Cardiac muscle cell (in vitro differentiated cells and primary cell): Measurements from ENCODE around the gene ABI3BP. TPM values are rescaled to one million over a fixed set of nuclear protein-coding genes. Genes with fewer than 3 reads are reported as not detected.

ENCODE experiments used
- DNase-seq, 2 donors: peaks; one replicate each; pipeline versions ENCODE4 v3.0.0 to v3.0.0-alpha.2; 2010 to 2017; ENCODE audit warnings: low read depth in 1 of 2, low spot score in 1 of 2
- H3K27ac ChIP-seq: fragments of 200-600 bp; sonication (generic); 2 replicates; pipeline ENCODE4 v1.5.1; 2016
- H3K27me3 ChIP-seq: fragments of 200-600 bp; sonication (generic); 2 replicates; pipeline ENCODE4 v1.6.0; 2016; ENCODE audit warnings: control low read depth
- H3K36me3 ChIP-seq: fragments of 200-600 bp; sonication (generic); 2 replicates; pipeline ENCODE4 v1.5.1; 2016; ENCODE audit warnings: control low read depth
- H3K4me1 ChIP-seq: fragments of 200-600 bp; sonication (generic); 2 replicates; pipeline ENCODE4 v1.8.1; 2017; ENCODE audit warnings: low read depth, mild to moderate bottlenecking, mixed run types
- H3K4me3 ChIP-seq: fragments of 200-600 bp; sonication (generic); 2 replicates; pipeline ENCODE4 v1.5.1; 2016; ENCODE audit warnings: mild to moderate bottlenecking
- H3K9me3 ChIP-seq: fragments of 200-600 bp; sonication (generic); 2 replicates; pipeline ENCODE4 v1.5.1; 2017; ENCODE audit warnings: low read depth, mild to moderate bottlenecking, control low read depth
- polyA plus RNA-seq: library from polyadenylated mRNA; unstranded; fragments of >200 nt; fragmentation: Nextera tagmentation; extraction: Ambion mirVana; gene quantifications from 2 replicates; pipeline ENCODE4 v1.2.1, GENCODE V29; 2016
- total RNA-seq: library from RNA; depleted of rRNA; stranded (reverse); fragments of >200 nt; gene quantifications from 2 replicates; pipeline ENCODE4 v1.2.3, GENCODE V29; 2016
- TF ChIP-seq, protein P1 (sequence below): IDR thresholded peaks from 2 replicates; pipeline ENCODE4 v1.5.1; 2012; ENCODE audit warnings: low read depth, mild to moderate bottlenecking, low read length

Gene ABI3BP
- total and polyA plus RNA-seq, 2 experiments from 2014 or later, result 0.54 to 0.92 TPM

DNA sequence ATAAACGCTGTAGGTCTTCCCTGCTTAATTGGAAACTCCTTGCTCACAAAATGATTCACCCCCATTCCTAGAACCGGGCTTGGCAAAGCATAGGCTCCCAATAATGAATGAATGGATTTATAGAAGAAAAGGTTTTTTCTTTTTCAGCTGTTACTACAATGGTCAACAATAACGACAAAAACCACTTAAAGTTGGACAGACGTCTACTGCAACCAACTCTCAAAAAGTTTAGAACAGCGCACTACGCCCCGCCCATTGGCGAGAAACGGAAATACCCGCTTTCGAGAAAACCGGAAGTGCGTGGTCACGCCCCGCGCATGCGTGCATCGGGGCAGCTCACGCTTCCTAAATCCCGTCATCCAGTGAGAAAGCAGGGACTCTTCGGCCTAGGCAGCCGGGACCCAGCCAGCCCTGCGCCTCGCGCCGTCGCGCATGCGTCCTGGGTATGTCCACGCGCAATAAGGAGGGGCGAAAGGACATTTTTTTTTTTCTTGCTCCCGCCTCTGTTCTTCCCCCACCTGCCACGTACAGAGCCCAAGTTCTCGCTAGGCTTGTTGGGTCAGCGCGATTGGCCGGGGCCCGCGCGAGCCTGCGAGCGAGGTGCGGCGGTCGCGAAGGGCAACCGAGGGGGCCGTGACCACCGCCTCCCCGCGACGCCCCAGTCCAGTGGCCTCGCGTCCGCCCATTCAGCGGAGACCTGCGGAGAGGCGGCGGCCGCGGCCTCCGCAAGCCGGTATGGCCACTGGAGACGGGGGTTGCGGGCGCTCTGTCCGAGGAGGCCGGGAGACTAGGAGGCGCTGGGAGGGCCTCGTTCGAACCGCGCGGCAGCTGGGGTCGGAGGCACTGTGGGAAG, 284.0 kb downstream of the ABI3BP start, which contains the start of gene TFG:
TSS of gene TFG (plus strand) at position 506 of the 853 bp plus-strand sequence. CDS start 4,192 bp downstream, outside the sequence.
- H3K27me3 ChIP-seq, result no peaks in the 10 kb centered on the region
- H3K36me3 ChIP-seq, result peaks cover 10% of the 10 kb centered on the region
- H3K27ac ChIP-seq, result peak within 1 kb of the TSS; percentile 97
- DNase-seq, result peak; percentile 100
- TF ChIP-seq, protein P1, sequence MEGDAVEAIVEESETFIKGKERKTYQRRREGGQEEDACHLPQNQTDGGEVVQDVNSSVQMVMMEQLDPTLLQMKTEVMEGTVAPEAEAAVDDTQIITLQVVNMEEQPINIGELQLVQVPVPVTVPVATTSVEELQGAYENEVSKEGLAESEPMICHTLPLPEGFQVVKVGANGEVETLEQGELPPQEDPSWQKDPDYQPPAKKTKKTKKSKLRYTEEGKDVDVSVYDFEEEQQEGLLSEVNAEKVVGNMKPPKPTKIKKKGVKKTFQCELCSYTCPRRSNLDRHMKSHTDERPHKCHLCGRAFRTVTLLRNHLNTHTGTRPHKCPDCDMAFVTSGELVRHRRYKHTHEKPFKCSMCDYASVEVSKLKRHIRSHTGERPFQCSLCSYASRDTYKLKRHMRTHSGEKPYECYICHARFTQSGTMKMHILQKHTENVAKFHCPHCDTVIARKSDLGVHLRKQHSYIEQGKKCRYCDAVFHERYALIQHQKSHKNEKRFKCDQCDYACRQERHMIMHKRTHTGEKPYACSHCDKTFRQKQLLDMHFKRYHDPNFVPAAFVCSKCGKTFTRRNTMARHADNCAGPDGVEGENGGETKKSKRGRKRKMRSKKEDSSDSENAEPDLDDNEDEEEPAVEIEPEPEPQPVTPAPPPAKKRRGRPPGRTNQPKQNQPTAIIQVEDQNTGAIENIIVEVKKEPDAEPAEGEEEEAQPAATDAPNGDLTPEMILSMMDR, result no peak
- H3K4me1 ChIP-seq, result peaks cover 49% of the 10 kb centered on the region
- H3K9me3 ChIP-seq, result no peaks in the 10 kb centered on the region
- H3K4me3 ChIP-seq, result peak within 1 kb of the TSS; percentile 51

GRCh38 chr3:100708644-100708988, 284.6 kb downstream of the ABI3BP start:
- H3K27ac ChIP-seq, result peak overlapping the region; percentile 97
- no peaks in the 10 kb centered on the region for H3K27me3 ChIP-seq
- peaks cover 45% of the 10 kb centered on the region for H3K4me1 ChIP-seq
- peaks cover 6% of the 10 kb centered on the region for H3K36me3 ChIP-seq
- DNase-seq, result no peak
- TF ChIP-seq, protein P1, result no peak
- H3K9me3 ChIP-seq, result no peaks in the 10 kb centered on the region
- peak overlapping the region; percentile 51 for H3K4me3 ChIP-seq

DNA sequence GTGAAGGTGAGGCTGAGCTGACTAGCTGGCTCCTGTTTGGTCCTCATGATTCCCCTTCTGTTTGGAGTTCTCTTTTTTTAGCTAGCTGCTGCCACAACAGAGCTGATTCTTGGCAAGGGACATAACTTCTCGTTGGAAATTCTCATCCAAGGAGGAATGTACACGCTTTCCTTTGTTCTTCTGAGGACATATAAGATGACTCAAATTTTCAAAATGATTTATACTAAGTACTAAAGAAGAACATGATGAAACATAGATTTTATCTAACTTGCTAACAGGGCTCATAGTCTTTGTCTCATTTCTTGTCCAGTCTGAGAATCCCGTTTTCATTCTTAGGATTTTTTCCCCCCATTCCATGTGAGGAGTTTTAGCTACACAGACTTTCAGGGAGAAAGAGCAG, 286.9 kb downstream of the ABI3BP start:
- TF ChIP-seq, protein P1, result no peak
- Histone ChIP-seq H3K4me3 (no peak overlapping the region), H3K4me1 (peaks cover 22% of the 10 kb centered on the region), H3K27ac (peak overlapping the region; percentile 28), H3K36me3 (peaks cover under 1% of the 10 kb centered on the region), H3K27me3 (no peaks in the 10 kb centered on the region), H3K9me3 (no peaks in the 10 kb centered on the region)
- DNase-seq, result peak in 1 of 2 donors; percentile 16

DNA sequence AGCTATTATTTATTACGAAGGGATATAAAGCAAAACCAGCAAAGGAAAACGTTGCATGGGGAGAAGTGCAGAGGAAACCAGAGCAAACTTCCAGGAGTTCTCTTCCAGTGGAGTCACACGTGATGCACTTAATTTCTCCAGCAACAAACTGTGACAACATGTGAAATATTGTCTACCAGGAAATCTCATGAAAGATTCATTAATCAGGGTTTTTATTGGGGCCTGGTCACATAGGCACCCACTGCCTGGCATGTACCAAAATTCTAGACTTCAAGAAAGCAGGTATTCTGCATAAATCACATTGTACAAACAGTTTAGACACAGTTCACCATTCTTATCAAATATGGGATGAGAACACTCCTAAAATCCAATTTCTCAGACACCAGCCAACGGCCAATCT, 289.4 kb downstream of the ABI3BP start:
- Histone ChIP-seq H3K27me3 (no peaks in the 10 kb centered on the region), H3K4me3 (no peak overlapping the region), H3K27ac (no peak overlapping the region), H3K9me3 (no peaks in the 10 kb centered on the region), H3K4me1 (peaks cover 32% of the 10 kb centered on the region), H3K36me3 (no peaks in the 10 kb centered on the region)
- no peak for DNase-seq
- TF ChIP-seq, protein P1, result no peak

- TF ChIP-seq, protein P1, result no peak
- H3K36me3 ChIP-seq, result no peaks in the 10 kb centered on the region
- peaks cover 37% of the 10 kb centered on the region for H3K4me1 ChIP-seq
- H3K27ac ChIP-seq, result no peak overlapping the region
- no peak for DNase-seq
- no peaks in the 10 kb centered on the region for H3K9me3 ChIP-seq
- no peaks in the 10 kb centered on the region for H3K27me3 ChIP-seq
- no peak overlapping the region for H3K4me3 ChIP-seq
Observed at GRCh38 chr3:100702980-100703345, 290.3 kb downstream of the ABI3BP start.
